Thymus (tissue), 11 donors: ENCODE measurements around the gene RPL35A. TPM values are rescaled to one million over a fixed set of nuclear protein-coding genes. Genes with fewer than 3 reads are reported as not detected.

Source experiments
- DNase-seq, 9 donors: peaks; one replicate each; pipeline ENCODE4 v3.0.0-alpha.2; 2013; ENCODE audit warnings: low spot score in 9 of 9, low read depth in 6 of 9, missing footprints in 1 of 9
- H3K27ac ChIP-seq, 2 donors: one replicate each; pipeline ENCODE4 v1.5.1; 2013; ENCODE audit warnings: control low read depth in 1 of 2, low read depth in 1 of 2, low read length in 1 of 2, mild to moderate bottlenecking in 1 of 2, moderate library complexity in 1 of 2
- H3K27me3 ChIP-seq, 2 donors: one replicate each; pipeline ENCODE4 v1.5.1; 2013; ENCODE audit warnings: low read length in 1 of 2; ENCODE audit not compliant: control insufficient read depth in 2 of 2, insufficient read depth in 1 of 2
- H3K36me3 ChIP-seq, 2 donors: one replicate each; pipeline ENCODE4 v1.5.1; 2013; ENCODE audit warnings: low read length in 1 of 2, mild to moderate bottlenecking in 1 of 2, moderate library complexity in 1 of 2; ENCODE audit not compliant: control insufficient read depth in 2 of 2, insufficient read depth in 2 of 2
- H3K4me1 ChIP-seq, 2 donors: one replicate each; pipeline ENCODE4 v1.5.1; 2013; ENCODE audit warnings: low read length in 2 of 2; ENCODE audit not compliant: control insufficient read depth in 2 of 2, insufficient read depth in 2 of 2
- H3K4me3 ChIP-seq, 2 donors: one replicate each; pipeline ENCODE4 v1.5.1; 2013; ENCODE audit warnings: low read length in 2 of 2, control low read depth in 1 of 2, mild to moderate bottlenecking in 1 of 2
- H3K9me3 ChIP-seq, 2 donors: one replicate each; pipeline ENCODE4 v1.5.1; 2013; ENCODE audit warnings: low read length in 1 of 2, mild to moderate bottlenecking in 1 of 2; ENCODE audit not compliant: control insufficient read depth in 2 of 2, insufficient read depth in 1 of 2
- WGBS: extraction: QIAGEN DNeasy Blood & Tissue Kit; methylation state at CpG from one replicate; pipeline ENCODE4 v1.1.7; 2013; 5-methylcytosine and 5-hydroxymethylcytosine counted together
- polyA plus RNA-seq: library from polyadenylated mRNA; stranded (reverse); fragments of 200-250 nt; gene quantifications from one replicate; pipeline ENCODE4 v1.2.3, GENCODE V29; 2013
- total RNA-seq: library from RNA; stranded (reverse); fragments of 120-200 nt; gene quantifications from one replicate; pipeline ENCODE4 v1.2.4, GENCODE V29; 2013
- donor health status: healthy.

RPL35A gene
- total and polyA plus RNA-seq, 2 donors = 2,167 to 3,064 TPM

DNA sequence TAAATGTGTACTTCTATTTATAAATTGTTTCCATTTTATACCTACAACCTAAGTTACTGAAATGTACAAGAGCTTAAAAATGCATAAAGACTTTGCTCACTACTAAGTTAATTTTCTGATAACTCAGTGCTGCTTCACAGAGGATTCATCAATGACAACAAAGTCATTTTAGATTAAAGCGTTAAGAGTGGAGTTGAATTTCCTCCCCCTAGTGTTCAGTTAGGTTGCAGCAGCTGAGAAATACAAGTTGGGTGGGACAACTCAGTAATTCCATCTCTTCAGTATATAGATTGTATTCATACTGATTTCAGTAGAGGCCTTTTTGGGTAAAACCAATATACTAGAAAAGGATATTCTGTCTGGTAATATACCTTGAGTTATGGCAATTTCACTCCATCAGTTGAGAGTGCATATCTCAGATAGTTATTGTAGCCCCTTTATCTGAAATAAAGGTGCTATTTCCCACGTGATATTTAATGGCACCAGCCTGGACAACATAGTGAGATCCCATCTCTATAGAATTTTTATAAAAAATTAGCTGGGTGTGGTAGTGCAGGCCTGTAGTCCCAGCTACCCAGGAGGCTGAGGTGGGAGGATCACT is 6.9 kb upstream of the RPL35A start:
- no peaks in the 10 kb centered on the region for H3K9me3 ChIP-seq
- no peaks in the 10 kb centered on the region for H3K27me3 ChIP-seq
- H3K4me3 ChIP-seq = no peak overlapping the region
- H3K36me3 ChIP-seq = no peaks in the 10 kb centered on the region
- H3K27ac ChIP-seq = no peak overlapping the region
- 64% methylated on average over 2 of the region's 2 CpGs for WGBS
- peak in 7 of 9 donors; percentile 34 to 75 (median 38) for DNase-seq
- H3K4me1 ChIP-seq = no peaks in the 10 kb centered on the region

DNA sequence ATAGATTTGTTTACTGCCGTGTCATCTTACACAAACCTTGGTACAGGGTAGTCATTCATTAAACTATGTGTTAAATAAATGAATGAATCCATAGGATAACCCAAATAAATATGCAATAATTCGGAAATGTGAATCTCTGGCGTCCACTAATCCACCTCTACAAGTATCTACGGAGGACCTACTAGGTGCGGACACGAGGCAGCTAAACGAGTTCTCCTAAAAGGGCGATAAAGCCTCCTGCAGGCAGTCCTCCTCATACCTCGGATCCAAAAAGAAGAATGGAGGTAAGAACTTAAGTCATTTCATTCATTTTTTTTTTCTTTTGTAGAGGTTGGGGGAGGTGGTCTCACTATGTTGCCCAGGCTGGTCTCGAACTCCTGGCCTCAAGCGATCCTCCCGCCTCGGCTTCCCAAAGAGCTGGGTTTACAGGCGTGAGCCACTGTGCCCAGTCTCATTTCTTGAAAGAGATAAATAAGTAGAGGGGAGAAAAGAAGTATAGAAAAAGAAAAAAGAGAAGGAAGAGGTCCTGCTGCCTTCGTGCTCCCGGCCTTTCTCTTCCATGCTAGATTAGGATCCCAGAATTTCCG is 706 bp upstream of the RPL35A start:
- 22% methylated on average over 17 of the region's 17 CpGs for WGBS
- Histone ChIP-seq H3K27me3 (no peaks in the 10 kb centered on the region), H3K9me3 (no peaks in the 10 kb centered on the region), H3K4me1 (peaks cover 10 to 29% of the 10 kb centered on the region in 2 donors), H3K36me3 (peaks cover 30 to 32% of the 10 kb centered on the region in 2 donors), H3K27ac (peak overlapping the region in 1 of 2 donors; percentile 90), H3K4me3 (peak overlapping the region; percentile 80 to 85)
- DNase-seq = no peak

DNA sequence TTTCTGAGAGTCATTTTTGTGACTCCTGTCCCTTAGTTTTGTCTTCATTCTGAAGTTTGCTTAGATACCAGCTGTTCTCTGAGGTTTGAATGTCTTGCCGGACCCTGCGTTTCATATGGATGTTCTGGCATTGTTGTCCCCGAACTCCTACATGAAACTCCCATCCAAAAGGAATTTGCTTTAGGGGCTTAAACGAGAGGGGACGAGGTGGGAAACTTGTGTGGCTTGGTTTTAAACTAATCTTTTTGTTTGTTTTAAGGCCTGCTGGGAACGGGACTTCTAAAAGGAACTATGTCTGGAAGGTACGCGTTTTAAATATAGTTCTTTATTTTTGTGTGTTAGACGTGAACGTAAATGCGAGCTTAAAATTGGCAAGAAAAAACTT is 679 bp downstream of the RPL35A start:
- Histone ChIP-seq H3K4me1 (peaks cover 10 to 29% of the 10 kb centered on the region in 2 donors), H3K9me3 (no peaks in the 10 kb centered on the region), H3K27ac (peak overlapping the region; percentile 90 to 91), H3K27me3 (no peaks in the 10 kb centered on the region), H3K36me3 (peaks cover 41 to 46% of the 10 kb centered on the region in 2 donors), H3K4me3 (peak overlapping the region; percentile 80 to 85)
- 1% methylated on average over 11 of the region's 11 CpGs for WGBS
- no peak for DNase-seq

DNA sequence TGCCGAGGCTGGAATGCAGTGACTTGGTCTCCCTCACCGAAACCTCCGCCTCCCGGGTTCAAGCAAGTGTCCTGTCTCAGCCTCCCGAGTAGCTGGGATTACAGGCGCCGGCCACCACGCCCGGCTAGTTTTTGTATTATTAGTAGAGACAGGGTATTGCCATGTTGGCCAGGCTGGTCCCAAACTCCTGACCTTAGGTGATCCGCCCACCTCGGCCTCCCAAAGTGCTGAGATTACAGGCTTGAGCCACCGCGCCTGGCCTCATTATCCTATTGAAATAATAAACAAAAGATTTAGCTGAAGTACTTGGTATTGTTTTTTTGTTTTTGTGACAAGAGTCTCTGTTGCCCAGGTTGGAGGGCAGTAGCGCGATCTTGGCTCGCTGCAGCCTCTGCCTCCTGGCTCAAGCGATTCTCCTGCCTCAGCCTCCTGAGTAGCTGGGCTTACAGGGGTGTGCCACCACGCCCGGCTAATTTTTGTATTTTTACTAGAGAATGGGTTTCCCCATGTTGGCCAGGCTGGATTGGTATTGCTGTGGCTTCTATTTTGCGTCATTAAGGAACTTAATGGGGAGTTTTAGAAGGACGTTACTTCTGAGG is 1.5 kb downstream of the RPL35A start:
- Histone ChIP-seq H3K36me3 (peaks cover 47 to 54% of the 10 kb centered on the region in 2 donors), H3K4me3 (peak overlapping the region; percentile 80 to 85), H3K9me3 (no peaks in the 10 kb centered on the region), H3K27ac (no peak overlapping the region), H3K4me1 (peaks cover 10 to 29% of the 10 kb centered on the region in 2 donors), H3K27me3 (no peaks in the 10 kb centered on the region)
- WGBS = 96% methylated on average over 21 of the region's 21 CpGs
- no peak for DNase-seq

DNA sequence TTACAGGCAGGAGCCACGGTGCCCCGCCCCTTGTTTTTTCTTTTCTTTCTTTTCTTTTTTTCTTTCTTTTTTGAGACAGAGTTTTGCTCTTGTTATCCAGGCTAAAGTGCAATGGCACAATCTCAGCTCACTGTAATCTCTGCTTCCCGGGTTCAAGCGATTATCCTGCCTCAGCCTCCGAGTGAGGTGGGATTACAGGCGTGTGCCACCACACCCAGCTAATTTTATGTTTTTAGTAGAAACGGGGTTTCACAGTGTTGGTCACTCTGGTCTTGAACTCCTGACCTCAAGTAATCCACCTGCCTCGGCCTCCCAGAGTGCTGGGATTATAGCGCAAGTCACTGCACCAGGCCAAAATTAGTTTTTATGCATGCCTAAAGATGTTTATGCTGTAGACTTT is 2.5 kb downstream of the RPL35A start:
- H3K27me3 ChIP-seq = no peaks in the 10 kb centered on the region
- no peak for DNase-seq
- no peaks in the 10 kb centered on the region for H3K9me3 ChIP-seq
- 98% methylated on average over 9 of the region's 9 CpGs for WGBS
- H3K36me3 ChIP-seq = peaks cover 53 to 63% of the 10 kb centered on the region in 2 donors
- H3K4me1 ChIP-seq = peaks cover 10 to 29% of the 10 kb centered on the region in 2 donors
- no peak overlapping the region for H3K27ac ChIP-seq
- H3K4me3 ChIP-seq = no peak overlapping the region

DNA sequence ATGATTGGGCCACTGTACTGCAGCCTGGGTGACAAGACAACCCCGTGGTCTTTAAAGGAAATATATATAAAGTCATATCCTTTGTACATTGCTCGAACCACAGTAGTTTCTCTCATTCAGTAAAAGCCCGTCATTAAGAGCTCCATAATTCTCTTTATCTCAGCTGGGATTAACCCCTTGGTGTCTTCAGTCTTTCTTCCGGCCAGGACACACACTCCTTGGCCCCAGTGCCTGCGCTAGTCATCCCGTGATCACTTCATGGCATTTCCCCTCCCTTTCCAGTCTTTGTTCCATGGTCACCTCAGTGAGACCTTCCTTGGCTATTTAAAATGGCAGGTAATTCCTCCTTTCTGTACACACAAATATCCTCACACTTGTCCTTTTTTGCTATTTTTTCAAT is 3.3 kb downstream of the RPL35A start:
- DNase-seq = no peak
- Histone ChIP-seq H3K36me3 (peaks cover 55 to 64% of the 10 kb centered on the region in 2 donors), H3K27ac (no peak overlapping the region), H3K27me3 (no peaks in the 10 kb centered on the region), H3K4me1 (peaks cover 10 to 29% of the 10 kb centered on the region in 2 donors), H3K9me3 (no peaks in the 10 kb centered on the region), H3K4me3 (no peak overlapping the region)
- WGBS = 92% methylated on average over 6 of the region's 6 CpGs

DNA sequence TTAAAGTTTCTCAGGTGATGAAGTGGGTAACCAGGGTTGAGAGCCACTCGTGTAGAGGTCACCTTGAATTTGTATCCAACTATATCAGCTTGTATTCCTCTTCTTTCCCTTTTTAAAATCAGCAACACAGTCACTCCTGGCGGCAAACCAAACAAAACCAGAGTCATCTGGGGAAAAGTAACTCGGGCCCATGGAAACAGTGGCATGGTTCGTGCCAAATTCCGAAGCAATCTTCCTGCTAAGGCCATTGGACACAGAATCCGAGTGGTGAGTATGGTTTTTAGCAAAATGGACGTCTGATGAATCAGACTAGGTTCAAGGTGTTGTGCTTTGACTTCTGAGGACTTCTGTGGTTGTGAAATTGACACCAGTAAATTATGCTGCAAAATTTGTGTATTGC is 3.9 kb downstream of the RPL35A start:
- 98% methylated on average over 7 of the region's 7 CpGs for WGBS
- Histone ChIP-seq H3K36me3 (peaks cover 55 to 64% of the 10 kb centered on the region in 2 donors), H3K9me3 (no peaks in the 10 kb centered on the region), H3K27ac (no peak overlapping the region), H3K4me3 (no peak overlapping the region), H3K4me1 (peaks cover 9 to 30% of the 10 kb centered on the region in 2 donors), H3K27me3 (no peaks in the 10 kb centered on the region)
- no peak for DNase-seq

DNA sequence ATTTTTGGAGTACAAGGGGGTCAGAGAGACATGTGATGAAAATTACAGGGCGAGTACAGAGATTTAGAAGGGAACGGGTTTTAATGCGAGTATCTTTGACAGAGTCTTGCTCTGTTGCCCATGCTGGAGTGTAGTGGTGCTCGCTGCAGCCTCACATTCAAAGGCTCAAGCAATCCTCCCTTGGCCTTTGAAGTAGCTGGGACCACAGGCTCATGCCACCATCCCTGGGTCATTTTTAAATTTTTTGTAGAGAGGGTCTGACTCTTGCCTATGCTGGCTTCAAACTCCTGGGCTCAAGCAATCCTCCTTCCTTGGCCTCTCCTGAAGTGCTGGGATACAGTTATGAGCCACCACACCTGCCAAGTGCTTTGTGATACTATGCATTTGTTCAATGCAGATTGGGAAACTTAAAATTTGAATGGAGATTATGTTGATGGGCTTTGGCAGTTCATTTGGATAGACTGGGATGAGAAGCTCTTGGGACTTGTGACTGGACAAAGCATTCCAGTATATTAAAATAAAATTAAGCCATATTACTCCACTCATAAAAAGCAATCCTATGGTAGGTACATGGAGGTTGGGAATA is 6.0 kb downstream of the RPL35A start:
- 98% methylated on average over 4 of the region's 4 CpGs for WGBS
- H3K4me1 ChIP-seq = peaks cover 10 to 37% of the 10 kb centered on the region in 2 donors
- H3K9me3 ChIP-seq = no peaks in the 10 kb centered on the region
- H3K27ac ChIP-seq = no peak overlapping the region
- peaks cover 0 to 3% of the 10 kb centered on the region in 2 donors for H3K27me3 ChIP-seq
- H3K36me3 ChIP-seq = peaks cover 55 to 64% of the 10 kb centered on the region in 2 donors
- DNase-seq = no peak
- no peak overlapping the region for H3K4me3 ChIP-seq

DNA sequence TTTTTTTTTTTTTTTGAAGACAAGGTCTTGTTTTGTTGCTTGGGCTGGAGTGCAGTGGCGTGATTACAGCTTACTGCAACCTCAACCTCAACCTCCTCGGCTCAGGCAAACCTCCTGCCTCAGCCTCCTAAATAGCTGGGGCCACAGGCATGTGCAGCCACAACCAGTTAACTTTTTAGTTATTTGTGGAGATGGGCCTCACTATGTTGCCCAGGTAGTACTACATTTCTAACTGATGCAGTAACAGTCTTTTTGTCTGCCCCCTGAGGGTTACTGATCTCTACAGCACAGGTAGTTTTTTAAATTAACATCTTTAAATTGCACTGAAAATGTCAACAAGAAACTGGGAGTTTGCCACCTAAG is 6.6 kb downstream of the RPL35A start:
- Histone ChIP-seq H3K27me3 (peaks cover 0 to 3% of the 10 kb centered on the region in 2 donors), H3K27ac (no peak overlapping the region), H3K36me3 (peaks cover 50 to 59% of the 10 kb centered on the region in 2 donors), H3K4me3 (no peak overlapping the region), H3K4me1 (peaks cover 10 to 31% of the 10 kb centered on the region in 2 donors), H3K9me3 (no peaks in the 10 kb centered on the region)
- no peak for DNase-seq
- 99% methylated on average over 2 of the region's 2 CpGs for WGBS
